Left cardiac atrium (tissue), 4 donors: ENCODE measurements around the gene TSSK2. TPM values are rescaled to one million over a fixed set of nuclear protein-coding genes. Genes with fewer than 3 reads are reported as not detected.

ENCODE experiments used
- ATAC-seq, 2 donors: fragments of 200-7000 bp; cut with Tn5 transposase; one replicate each; pipeline ENCODE4 v1.9.1; 2020; ENCODE audit warnings: mild to moderate bottlenecking in 2 of 2, moderate library complexity in 2 of 2
- DNase-seq: peaks from one replicate; pipeline ENCODE4 v3.0.0-alpha.2; 2020
- intact Hi-C, 2 donors: fragments of 100-400 bp; cut with DNase I; formaldehyde crosslinking; loops; one replicate each; pipeline versions ENCODE4 v1.14.1 to v1.15.1; 2022 to 2023
- total RNA-seq, 2 donors: library from RNA; stranded (reverse); fragmentation: NEBNext Ultra II Directional; extraction: Animal tissue kit (Norgen Biotek cat#: 25700); gene quantifications; one replicate each; pipeline ENCODE4 v1.2.1, GENCODE V29; 2021
- donor health status: DM: no; HTN: yes; CAD: no.
- donor health status: DM: no; HTN: yes; CAD: no; lungs with severe emphysema.
- donor health status: DM: yes; HTN: yes; CAD: no.
- donor health status: Dilated cardiomyopathy.

TSSK2 gene
- total RNA-seq, 2 donors from 2014 or later: not detected

GRCh38 chr22:19134874-19135273, 3.8 kb downstream of the TSSK2 start:
- intact Hi-C loops: loop anchor here in 1 of 2 donors (10.0 kb wide), 1 partner anchor 490 kb away; no protein-coding TSS in a partner anchor
- ATAC-seq: no peak
- DNase-seq: no peak

- ATAC-seq: no peak
- no peak for DNase-seq
- intact Hi-C loops: loop anchor here in 1 of 2 donors (10.0 kb wide), 1 partner anchor 488 kb away; no protein-coding TSS in a partner anchor
These were observed 5.8 kb downstream of the TSSK2 start for GRCh38 chr22:19136915-19137314.

GRCh38 chr22:19137384-19138216, 6.5 kb downstream of the TSSK2 start:
- intact Hi-C loops: loop anchor here in 1 of 2 donors (10.0 kb wide), 1 partner anchor 487 kb away; no protein-coding TSS in a partner anchor
- DNase-seq: no peak

GRCh38 chr22:19138217-19139000, 7.3 kb downstream of the TSSK2 start:
- ATAC-seq (no peak), DNase-seq (no peak)
- intact Hi-C loops: loop anchor here in 1 of 2 donors (10.0 kb wide), 1 partner anchor 486 kb away; no protein-coding TSS in a partner anchor

More at GRCh38 chr22:19137384-19138216, 6.5 kb downstream of the TSSK2 start:
- ATAC-seq: no peak

GRCh38 chr22:19139001-19139356, 7.9 kb downstream of the TSSK2 start:
- no peak for DNase-seq
- intact Hi-C loops: loop anchor here in 1 of 2 donors (10.0 kb wide), 1 partner anchor 486 kb away; no protein-coding TSS in a partner anchor
- no peak for ATAC-seq

- DNase-seq: no peak
- intact Hi-C loops: loop anchor here (10.0 kb wide), 2 partner anchors 485 to 495 kb away; no protein-coding TSS in a partner anchor
- ATAC-seq: no peak
These were observed 8.9 kb downstream of the TSSK2 start for GRCh38 chr22:19139974-19140373.

- ATAC-seq (no peak), DNase-seq (no peak)
- intact Hi-C loops: loop anchor here in 1 of 2 donors (10.0 kb wide), 1 partner anchor 492 kb away; no protein-coding TSS in a partner anchor
These were observed 11.3 kb downstream of the TSSK2 start for GRCh38 chr22:19142394-19142793.

GRCh38 chr22:19143212-19143611, 12.1 kb downstream of the TSSK2 start:
- intact Hi-C loops: loop anchor here in 1 of 2 donors (10.0 kb wide), 1 partner anchor 492 kb away; no protein-coding TSS in a partner anchor
- ATAC-seq: no peak
- DNase-seq: no peak

GRCh38 chr22:19143967-19144400, 12.9 kb downstream of the TSSK2 start:
- ATAC-seq (no peak), DNase-seq (no peak)
- intact Hi-C loops: loop anchor here in 1 of 2 donors (10.0 kb wide), 1 partner anchor 491 kb away; no protein-coding TSS in a partner anchor

GRCh38 chr22:19146215-19146968, 15.3 kb downstream of the TSSK2 start:
- DNase-seq (no peak), ATAC-seq (no peak)
- intact Hi-C loops: loop anchor here in 1 of 2 donors (10.0 kb wide), 1 partner anchor 488 kb away; no protein-coding TSS in a partner anchor

GRCh38 chr22:19147195-19147780, 16.2 kb downstream of the TSSK2 start:
- intact Hi-C loops: loop anchor here in 1 of 2 donors (10.0 kb wide), 1 partner anchor 488 kb away; no protein-coding TSS in a partner anchor
- DNase-seq: no peak
- ATAC-seq: no peak

GRCh38 chr22:19148417-19149046, 17.4 kb downstream of the TSSK2 start:
- no peak for ATAC-seq
- no peak for DNase-seq
- intact Hi-C loops: loop anchor here in 1 of 2 donors (10.0 kb wide), 1 partner anchor 486 kb away; no protein-coding TSS in a partner anchor

- intact Hi-C loops: loop anchor here in 1 of 2 donors (10.0 kb wide), 1 partner anchor 486 kb away; no protein-coding TSS in a partner anchor
- DNase-seq (no peak), ATAC-seq (no peak)
These were observed 18.2 kb downstream of the TSSK2 start for GRCh38 chr22:19149047-19149883.

GRCh38 chr22:19149991-19150390, 18.9 kb downstream of the TSSK2 start, which contains the start of gene GSC2:
TSS of gene GSC2 (minus strand) at chr22:19150292. CDS start at chr22:19150283, 9 bp downstream.
- ATAC-seq (no peak), DNase-seq (no peak)
- intact Hi-C loops: loop anchor here in 1 of 2 donors (10.0 kb wide), 1 partner anchor 485 kb away; no protein-coding TSS in a partner anchor

- ATAC-seq (no peak), DNase-seq (no peak)
- intact Hi-C loops: no loop called here
These were observed 19.6 kb downstream of the TSSK2 start for GRCh38 chr22:19150482-19151328.
